ENCODE measurements around the gene CCT5.

Gene CCT5

DNA sequence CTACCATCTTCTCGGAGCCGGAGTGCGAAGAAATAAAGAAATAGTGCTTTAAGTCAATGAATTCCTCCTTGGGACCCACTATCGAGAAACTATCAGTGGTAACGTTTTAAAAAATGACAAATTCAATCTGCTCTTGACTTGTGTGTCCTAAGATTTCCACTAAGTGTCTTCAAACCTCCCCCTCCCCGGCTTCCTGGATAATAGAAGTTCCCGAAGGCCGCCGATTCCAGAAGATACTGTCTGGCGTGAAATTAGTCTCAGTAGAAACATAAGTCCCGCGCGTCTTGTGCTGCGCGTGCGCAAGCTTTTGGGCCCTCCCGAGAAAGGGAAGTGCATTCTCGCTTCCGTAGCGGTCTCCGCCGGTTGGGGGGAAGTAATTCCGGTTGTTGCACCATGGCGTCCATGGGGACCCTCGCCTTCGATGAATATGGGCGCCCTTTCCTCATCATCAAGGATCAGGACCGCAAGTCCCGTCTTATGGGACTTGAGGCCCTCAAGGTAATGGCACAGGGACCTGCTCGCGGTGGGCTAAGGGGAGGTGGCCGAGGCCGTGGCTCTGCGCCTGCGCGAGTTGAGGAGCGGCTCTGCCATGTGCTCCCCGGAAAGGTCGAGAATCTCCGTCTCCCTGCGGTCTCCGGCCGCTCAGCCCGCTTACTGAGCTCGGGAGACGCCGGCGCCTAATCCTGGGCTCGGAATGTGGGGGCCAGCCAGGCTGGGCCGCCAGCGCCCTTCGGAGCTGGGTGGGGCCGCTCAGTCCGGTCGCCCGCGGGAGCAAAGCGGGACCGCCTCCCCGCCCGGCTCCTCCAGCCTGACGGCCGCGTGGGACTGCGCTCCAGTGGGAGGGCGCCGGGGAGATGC is at the start of gene CCT5:
CCT5 (plus strand) TSS at position 333 of the 858 bp plus-strand sequence; CDS start at position 394, 61 bp downstream.
- DNase-seq (ENCODE audit: low spot score): peak; percentile 97

DNA sequence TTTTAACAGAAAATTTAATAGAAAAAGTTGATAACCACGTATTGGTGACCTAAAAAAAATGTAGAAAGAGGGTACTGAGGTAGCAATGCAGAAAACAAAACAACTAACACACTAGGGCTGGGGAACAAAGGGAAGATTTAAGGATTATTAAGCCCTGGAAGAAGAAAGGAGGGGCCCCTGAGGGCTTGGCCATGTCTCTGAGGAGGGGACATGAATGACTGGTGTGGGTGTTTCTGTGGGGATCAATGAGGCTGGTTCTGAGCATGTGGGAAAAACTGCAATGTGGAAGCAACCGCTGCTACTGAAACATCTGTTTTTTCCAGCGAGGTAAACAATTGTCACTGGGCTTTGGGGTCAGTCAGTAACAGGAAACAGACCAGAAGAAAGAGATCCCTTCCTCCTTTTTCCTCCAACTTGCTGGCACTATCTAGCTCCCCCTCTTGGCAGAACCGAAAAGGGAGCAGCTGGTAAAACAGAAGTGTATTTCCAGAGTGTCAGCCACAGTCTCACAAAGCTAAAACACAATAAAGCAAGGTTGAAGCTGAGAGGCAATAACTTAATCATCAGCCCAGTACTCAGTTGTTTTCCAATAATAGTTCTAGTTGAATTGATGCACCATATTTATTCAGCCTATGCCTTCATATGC is 48.7 kb upstream of the CCT5 start:
- no peak for DNase-seq (ENCODE audit: low spot score)

- no peak for DNase-seq (ENCODE audit: low spot score)
These were observed 47.8 kb upstream of the CCT5 start for GRCh38 chr5:10202089-10202910.

DNA sequence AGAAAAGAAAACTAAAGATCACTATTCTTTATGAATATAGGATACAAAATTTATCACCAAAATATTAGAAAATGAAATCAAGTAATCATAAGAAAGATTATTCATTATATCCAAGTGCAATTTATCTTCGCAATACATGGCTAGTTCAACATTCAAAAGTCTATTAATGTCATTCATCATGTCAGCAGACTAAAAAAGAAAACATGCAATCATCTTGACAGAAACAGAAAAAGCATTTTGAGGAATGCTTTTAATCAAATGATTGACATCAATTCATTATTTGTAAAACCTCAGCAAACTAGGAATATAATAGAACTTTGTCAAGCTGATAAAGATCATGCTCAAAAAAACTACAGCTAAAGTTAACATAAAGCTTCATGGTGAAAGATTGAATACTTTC is 41.1 kb upstream of the CCT5 start:
- no peak for DNase-seq (ENCODE audit: low spot score)

DNA sequence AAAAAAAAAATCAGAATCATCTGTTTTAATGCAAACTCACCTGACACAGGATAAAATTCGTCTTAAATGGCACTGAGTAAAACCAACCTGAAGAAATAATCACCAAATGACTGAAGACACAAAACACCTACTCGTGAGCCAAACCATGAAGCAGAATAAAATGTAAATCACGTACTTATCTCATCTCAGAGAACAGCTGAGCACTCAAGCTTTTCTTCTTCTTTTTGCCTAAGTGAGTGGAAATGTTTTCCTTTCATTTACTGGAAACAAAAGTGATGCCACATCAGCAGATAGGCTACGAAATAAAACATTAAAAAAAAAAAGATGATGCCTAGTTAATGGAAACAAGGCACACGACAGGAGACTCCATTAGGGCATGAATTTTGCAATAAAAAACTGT is 36.8 kb upstream of the CCT5 start:
- no peak for DNase-seq (ENCODE audit: low spot score)

- DNase-seq (ENCODE audit: low spot score): no peak
These were observed 36.0 kb upstream of the CCT5 start for GRCh38 chr5:10214041-10214440.

DNA sequence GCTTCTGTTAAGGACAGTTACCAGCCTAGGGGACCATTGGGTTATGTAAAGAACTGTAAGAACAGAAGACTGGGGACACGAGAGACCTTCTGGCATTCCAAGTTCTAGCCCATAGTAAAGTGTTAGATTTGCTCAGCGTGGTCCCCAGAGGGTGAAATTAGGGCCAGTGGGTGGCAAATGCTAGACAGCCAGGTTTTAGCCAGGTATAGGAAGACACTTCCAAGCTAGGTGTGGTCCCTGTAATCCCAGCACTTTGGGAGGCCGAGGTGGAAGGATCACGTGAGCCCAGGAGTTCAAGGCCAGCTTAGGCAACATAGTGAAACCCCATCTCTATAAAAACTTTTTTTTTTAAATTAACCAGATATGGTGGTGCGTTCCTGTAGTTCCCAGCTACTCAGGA is 34.7 kb upstream of the CCT5 start:
- DNase-seq (ENCODE audit: low spot score): no peak

GRCh38 chr5:10216107-10216506 is 34.0 kb upstream of the CCT5 start:
- no peak for DNase-seq (ENCODE audit: low spot score)

GRCh38 chr5:10218658-10219057 is 31.4 kb upstream of the CCT5 start:
- DNase-seq (ENCODE audit: low spot score): no peak

DNA sequence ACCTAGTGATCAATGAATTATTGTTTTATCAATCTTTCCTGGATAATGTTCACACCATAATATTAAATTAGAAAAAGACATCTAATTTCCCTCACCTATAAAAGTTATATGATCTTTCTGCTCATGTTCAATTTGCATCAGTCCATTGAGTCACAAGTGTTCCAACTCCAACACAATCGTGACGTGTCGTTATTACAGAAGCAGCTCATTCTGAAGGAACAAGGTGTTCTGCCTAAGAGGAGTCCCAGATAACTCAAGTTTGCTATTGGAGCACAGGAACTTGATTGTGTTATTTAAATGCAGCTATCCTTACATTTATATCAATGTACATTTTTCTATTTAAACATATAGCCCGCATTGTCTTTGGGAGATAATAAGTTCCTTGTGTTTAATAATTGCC is 31.0 kb upstream of the CCT5 start:
- no peak for DNase-seq (ENCODE audit: low spot score)

DNA sequence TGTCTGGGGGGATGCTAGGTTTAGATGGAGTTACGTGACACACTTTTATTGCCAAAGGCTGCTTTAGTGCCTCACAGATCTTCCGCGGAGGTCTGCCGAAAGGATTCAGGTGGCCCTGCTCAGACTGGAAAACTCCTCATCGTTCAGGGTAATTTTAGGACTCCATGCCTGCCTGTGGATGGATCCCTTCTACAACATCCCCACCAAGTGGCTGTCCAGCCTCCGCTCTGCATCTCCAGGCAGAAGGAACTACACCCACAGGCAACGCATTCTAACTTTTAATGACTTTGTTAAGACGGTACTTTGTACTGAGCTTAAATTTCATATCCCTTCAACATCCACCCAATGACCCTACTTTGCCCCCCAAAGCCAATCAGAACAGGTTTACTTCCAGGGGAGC is 29.8 kb upstream of the CCT5 start:
- DNase-seq (ENCODE audit: low spot score): no peak

- no peak for DNase-seq (ENCODE audit: low spot score)
These were observed 27.8 kb upstream of the CCT5 start for GRCh38 chr5:10222326-10222725.

DNA sequence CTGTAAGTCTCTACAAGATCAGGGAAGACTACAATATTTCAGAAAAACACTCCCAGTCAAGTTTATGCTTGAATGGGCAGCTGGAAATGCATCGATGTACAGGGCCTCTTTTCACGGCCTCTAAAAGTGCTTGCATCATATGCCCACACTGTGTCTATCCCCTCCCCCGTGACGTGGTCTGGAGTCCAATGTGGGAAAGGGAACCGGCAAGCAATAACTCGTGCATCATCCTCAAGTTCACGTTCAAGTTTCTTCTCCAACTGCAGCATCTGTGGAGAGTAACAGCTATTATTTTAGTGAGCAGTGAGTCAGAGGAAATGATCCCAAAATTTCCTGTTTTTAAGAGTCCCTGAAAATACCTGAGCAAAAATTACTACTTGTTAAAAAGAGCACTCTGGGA is 22.7 kb upstream of the CCT5 start:
- DNase-seq (ENCODE audit: low spot score): no peak

DNA sequence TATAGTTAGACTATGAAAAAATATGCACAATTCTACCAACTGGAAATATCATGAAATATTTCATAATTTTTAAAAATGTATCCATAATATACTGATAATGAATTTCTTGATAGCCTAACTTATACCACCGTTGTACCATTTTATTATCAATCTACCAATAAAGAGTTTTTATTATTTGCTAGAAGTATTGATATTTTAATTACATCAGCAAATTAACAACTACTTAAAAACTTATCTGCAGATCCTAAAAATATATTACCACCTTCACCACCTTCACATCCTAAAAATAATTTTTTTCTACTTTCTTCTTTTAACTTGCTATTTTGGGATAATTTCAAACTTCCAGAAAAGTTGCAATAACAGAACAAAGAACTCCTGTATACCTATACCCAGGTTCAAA is 21.8 kb upstream of the CCT5 start:
- DNase-seq (ENCODE audit: low spot score): no peak

GRCh38 chr5:10229306-10230048 is 20.6 kb upstream of the CCT5 start:
- DNase-seq (ENCODE audit: low spot score): peak; percentile 47

DNA sequence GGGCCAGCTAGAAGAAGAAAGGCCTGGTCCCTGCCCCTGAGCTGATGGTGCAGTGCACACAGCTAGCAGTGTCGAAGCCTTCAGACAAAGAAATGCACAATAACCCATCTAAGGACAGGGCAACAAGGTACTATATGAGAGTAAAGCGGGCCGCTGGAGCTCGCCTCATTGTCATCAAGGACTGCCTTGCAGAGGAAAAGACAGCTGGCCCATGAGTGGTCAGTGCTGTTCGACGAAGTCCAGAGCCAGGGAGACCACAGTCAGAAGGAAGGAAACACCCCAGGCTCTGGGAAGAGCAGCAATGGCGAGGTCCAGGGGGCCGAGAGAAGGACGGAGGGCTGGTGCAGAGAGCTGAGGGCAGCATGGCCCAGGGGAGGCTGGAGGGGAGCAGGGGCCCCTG is 17.7 kb upstream of the CCT5 start:
- no peak for DNase-seq (ENCODE audit: low spot score)

- DNase-seq (ENCODE audit: low spot score): no peak
These were observed 17.1 kb upstream of the CCT5 start for GRCh38 chr5:10233011-10233410.

DNA sequence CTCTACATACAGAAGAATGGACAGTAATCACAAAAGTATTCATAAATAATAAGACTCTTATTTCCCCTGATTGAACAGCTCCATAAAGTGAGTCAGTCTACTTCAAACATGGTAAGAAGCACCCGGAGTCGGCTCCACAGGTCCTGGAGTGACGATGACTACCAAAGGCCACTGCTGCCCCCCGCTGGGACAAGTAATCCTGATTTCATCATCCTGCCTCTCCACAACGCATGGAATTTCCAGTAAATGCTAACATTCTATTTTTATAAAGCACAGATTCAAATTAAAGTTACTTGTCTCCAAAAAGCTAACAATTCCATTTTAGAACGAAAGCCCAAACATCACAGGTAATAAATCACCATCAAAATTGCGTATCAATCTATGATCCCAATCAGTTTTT is 16.6 kb upstream of the CCT5 start:
- peak; percentile 56 for DNase-seq (ENCODE audit: low spot score)

DNA sequence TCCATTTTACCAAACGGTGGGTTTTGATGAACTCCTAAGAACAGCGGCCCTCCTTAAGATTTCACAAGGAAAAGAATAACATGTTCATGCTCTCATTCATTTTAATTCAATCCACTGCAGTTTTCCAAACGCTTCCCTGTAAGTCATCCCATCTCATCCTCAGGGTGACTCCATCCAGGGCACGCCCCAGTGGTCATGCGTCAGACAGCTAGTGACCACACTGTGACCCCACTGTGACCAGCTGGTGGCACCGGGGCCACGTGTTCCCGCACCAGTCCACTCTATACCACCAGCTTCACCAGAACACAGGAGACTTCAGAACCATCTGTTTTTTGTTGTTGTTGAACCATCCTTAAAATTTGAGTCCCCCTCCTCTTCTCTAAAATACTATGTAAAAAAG is 14.7 kb upstream of the CCT5 start:
- DNase-seq (ENCODE audit: low spot score): no peak

- DNase-seq (ENCODE audit: low spot score): no peak
These were observed 6.3 kb upstream of the CCT5 start for GRCh38 chr5:10243660-10244240.

DNA sequence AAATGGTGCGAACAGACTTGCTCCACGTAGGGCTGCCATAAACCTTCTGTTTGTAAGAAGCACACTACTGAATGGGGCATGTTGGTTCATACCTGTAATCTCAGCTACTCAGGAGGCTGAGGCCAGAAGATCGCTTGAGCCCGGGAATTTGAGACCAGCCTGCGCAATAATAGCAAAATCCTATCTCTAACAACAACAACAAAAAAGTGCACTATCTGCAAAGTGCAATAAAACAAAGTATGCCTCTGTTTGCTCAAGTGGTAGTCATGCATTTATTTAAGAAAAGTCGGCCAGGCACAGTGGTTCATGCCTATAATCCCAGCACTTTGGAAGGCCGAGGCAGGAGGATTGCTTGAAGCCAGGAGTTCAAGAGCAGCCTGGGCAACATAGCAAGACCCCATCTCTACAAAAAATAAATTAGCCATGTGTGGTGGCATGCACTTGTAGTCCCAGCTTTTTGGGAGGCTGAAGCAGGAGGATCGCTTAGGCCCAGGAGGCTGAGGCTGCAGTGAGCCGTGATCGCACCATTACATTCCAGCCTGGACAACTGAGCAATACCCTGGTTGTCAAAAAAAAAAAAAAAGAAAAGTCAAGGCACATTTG is 5.6 kb upstream of the CCT5 start:
- DNase-seq (ENCODE audit: low spot score): no peak
